ENCODE results near the gene ADAMTS12. TPM values are rescaled to one million over a fixed set of nuclear protein-coding genes. Genes with fewer than 3 reads are reported as not detected.

The ADAMTS12 gene
- polyA plus RNA-seq, 1 of the 3 experiments (the other 2 are of a cell fraction), result 2.5 TPM

DNA sequence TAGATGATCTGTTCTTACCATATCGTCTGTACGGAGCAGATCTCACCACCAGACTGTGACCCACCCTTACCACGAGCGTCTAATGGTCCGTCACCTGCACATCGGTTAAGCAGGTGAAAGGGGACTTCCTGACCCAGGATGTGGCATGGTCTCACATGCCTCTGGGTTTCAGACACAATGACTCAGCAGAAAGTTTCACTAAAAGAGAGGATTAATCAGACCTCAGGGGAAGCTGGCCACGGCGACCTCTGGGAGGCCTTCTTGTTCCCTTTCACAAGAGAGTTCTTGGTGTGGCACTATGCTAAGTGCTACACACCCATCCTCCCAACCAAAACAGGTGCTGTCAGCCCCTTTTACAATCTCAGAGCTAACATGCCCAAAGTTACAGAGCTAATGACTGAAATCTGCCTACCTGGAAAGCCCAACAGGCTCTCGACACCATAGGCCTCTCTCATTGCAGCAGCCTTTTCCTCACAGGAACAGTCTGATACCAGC lies 41.6 kb downstream of the ADAMTS12 start (continued):
- TF ChIP-seq, protein P1, sequence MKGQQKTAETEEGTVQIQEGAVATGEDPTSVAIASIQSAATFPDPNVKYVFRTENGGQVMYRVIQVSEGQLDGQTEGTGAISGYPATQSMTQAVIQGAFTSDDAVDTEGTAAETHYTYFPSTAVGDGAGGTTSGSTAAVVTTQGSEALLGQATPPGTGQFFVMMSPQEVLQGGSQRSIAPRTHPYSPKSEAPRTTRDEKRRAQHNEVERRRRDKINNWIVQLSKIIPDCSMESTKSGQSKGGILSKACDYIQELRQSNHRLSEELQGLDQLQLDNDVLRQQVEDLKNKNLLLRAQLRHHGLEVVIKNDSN (IDR thresholded peaks at IDR 0.05; ENCODE audit: borderline replicate concordance, low read depth), result no peak
- TF ChIP-seq, protein P2, sequence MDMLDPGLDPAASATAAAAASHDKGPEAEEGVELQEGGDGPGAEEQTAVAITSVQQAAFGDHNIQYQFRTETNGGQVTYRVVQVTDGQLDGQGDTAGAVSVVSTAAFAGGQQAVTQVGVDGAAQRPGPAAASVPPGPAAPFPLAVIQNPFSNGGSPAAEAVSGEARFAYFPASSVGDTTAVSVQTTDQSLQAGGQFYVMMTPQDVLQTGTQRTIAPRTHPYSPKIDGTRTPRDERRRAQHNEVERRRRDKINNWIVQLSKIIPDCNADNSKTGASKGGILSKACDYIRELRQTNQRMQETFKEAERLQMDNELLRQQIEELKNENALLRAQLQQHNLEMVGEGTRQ (IDR thresholded peaks at IDR 0.05; ENCODE audit: borderline replicate concordance, low read depth, low read length), result no peak
- TF ChIP-seq POLR2AphosphoS5 (IDR thresholded peaks at IDR 0.05; ENCODE audit: low read depth, low read length) (no peak), FOXM1 (IDR thresholded peaks at IDR 0.05; ENCODE audit: low read depth) (no peak), GATA2 (CRISPR knock-in tag; IDR thresholded peaks at IDR 0.05) (no peak)
- TF ChIP-seq, protein P3, sequence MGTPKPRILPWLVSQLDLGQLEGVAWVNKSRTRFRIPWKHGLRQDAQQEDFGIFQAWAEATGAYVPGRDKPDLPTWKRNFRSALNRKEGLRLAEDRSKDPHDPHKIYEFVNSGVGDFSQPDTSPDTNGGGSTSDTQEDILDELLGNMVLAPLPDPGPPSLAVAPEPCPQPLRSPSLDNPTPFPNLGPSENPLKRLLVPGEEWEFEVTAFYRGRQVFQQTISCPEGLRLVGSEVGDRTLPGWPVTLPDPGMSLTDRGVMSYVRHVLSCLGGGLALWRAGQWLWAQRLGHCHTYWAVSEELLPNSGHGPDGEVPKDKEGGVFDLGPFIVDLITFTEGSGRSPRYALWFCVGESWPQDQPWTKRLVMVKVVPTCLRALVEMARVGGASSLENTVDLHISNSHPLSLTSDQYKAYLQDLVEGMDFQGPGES (IDR thresholded peaks at IDR 0.05; ENCODE audit: low read depth, low read length), result no peak

DNA sequence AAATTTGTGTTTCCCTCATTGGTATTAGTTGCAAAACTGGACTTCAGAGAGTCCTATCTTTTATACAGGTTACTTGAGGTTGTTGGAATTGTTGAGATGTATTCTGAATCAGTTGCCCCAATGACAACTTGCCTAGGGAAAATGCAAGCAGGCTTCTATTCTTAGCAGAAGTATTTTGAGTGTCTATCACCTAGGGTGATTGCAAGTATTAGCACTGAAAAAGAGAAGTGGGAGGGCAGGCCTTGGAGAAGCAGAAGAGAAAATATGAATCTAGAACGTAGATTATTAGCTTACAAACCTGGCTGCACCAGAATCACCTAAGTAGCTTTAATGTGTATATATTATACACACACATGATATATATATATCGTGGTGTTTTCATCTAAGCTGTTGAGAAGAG lies 43.2 kb downstream of the ADAMTS12 start:
- Histone ChIP-seq H3K9me3 (no peaks in the 10 kb centered on the region), H3K27ac (ENCODE audit: low read depth in 2 of 2, low read length in 1 of 2) (no peak overlapping the region), H3K27me3 (ENCODE audit: insufficient read depth) (no peaks in the 10 kb centered on the region), H3K4me2 (no peak overlapping the region), H3K4me3 (ENCODE audit: low read depth in 2 of 2, low read length in 1 of 2) (no peak overlapping the region), H4K20me1 (ENCODE audit: insufficient read depth) (no peaks in the 10 kb centered on the region), H3K4me1 (ENCODE audit: control insufficient read depth in 1 of 2, insufficient read depth in 2 of 2, low read depth in 1 of 2, low read length in 1 of 2) (no peaks in the 10 kb centered on the region; a peak in 1 of 4 replicates), H3K79me2 (ENCODE audit: insufficient read depth) (no peaks in the 10 kb centered on the region), H2AFZ (ENCODE audit: low read depth) (no peak overlapping the region), H3K9me2 (no peaks in the 10 kb centered on the region), H3F3A (replicated peaks; ENCODE audit: insufficient read depth) (no peaks in the 10 kb centered on the region), H3K9ac (no peak overlapping the region), H3K36me3 (replicated peaks in 1 of 2; ENCODE audit: control insufficient read depth in 1 of 2, insufficient read depth in 2 of 2, low read length in 1 of 2) (no peaks in the 10 kb centered on the region)
- WGBS (ENCODE audit: low lambda C conversion rate), result 54% methylated on average over 2 of the region's 2 CpGs
- ChIA-PET POLR2A (no interaction called here), CTCF (no interaction called here)
- no peak for DNase-seq
- TF ChIP-seq, protein P3 (IDR thresholded peaks at IDR 0.05; ENCODE audit: low read depth, low read length), result no peak
- TF ChIP-seq MXI1 (IDR thresholded peaks at IDR 0.05; ENCODE audit: low read depth, low read length), result no peak
- TF ChIP-seq JUND (IDR thresholded peaks at IDR 0.05), result no peak
- TF ChIP-seq, protein P4, sequence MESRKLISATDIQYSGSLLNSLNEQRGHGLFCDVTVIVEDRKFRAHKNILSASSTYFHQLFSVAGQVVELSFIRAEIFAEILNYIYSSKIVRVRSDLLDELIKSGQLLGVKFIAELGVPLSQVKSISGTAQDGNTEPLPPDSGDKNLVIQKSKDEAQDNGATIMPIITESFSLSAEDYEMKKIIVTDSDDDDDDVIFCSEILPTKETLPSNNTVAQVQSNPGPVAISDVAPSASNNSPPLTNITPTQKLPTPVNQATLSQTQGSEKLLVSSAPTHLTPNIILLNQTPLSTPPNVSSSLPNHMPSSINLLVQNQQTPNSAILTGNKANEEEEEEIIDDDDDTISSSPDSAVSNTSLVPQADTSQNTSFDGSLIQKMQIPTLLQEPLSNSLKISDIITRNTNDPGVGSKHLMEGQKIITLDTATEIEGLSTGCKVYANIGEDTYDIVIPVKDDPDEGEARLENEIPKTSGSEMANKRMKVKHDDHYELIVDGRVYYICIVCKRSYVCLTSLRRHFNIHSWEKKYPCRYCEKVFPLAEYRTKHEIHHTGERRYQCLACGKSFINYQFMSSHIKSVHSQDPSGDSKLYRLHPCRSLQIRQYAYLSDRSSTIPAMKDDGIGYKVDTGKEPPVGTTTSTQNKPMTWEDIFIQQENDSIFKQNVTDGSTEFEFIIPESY (IDR thresholded peaks at IDR 0.05; ENCODE audit: borderline replicate concordance, low read depth), result no peak
- TF ChIP-seq NRF1 (IDR thresholded peaks at IDR 0.05; ENCODE audit: low read depth, low read length), result no peak
- TF ChIP-seq, protein P5, sequence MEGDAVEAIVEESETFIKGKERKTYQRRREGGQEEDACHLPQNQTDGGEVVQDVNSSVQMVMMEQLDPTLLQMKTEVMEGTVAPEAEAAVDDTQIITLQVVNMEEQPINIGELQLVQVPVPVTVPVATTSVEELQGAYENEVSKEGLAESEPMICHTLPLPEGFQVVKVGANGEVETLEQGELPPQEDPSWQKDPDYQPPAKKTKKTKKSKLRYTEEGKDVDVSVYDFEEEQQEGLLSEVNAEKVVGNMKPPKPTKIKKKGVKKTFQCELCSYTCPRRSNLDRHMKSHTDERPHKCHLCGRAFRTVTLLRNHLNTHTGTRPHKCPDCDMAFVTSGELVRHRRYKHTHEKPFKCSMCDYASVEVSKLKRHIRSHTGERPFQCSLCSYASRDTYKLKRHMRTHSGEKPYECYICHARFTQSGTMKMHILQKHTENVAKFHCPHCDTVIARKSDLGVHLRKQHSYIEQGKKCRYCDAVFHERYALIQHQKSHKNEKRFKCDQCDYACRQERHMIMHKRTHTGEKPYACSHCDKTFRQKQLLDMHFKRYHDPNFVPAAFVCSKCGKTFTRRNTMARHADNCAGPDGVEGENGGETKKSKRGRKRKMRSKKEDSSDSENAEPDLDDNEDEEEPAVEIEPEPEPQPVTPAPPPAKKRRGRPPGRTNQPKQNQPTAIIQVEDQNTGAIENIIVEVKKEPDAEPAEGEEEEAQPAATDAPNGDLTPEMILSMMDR (IDR thresholded peaks at IDR 0.05), result no peak
- TF ChIP-seq FOSL2 (IDR thresholded peaks at IDR 0.05; ENCODE audit: borderline replicate concordance, low read depth), result no peak

Data from SK-N-SH (cell line).